ENCODE measurements around the gene ECE1. TPM values are rescaled to one million over a fixed set of nuclear protein-coding genes. Genes with fewer than 3 reads are reported as not detected.

The ECE1 gene
- total and polyA plus RNA-seq, 2 of the 8 experiments (the other 6 are each of a cell fraction or from before 2014, with no cell fraction given): 21.4 to 36.8 TPM

DNA sequence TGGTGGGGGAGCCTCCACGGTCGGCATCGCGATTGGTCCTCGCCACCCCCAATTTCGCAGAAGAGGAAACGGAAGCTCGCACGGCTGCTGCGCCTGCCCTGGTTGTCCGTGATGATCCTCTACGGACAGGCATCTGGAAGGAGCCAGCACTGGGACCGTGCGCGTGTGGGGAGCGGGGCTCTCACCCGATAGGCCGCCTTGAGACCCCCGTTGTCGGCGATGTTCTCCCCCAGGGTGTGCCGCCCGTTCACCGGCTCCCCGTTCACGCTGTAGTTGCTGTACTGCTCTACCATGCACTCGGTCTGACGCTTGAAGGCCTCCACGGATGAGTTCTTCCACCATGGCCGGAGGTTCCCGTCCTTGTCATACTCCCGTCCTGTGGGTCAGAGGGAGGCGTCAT is 65.2 kb downstream of the ECE1 start:
- Histone ChIP-seq H3K27me3 (replicated peaks in 1 of 4; ENCODE audit: control insufficient read depth in 3 of 4, extremely low read depth in 1 of 4, insufficient read depth in 3 of 4, low read length in 3 of 4) (no peaks in the 10 kb centered on the region), H3K4me3 (ENCODE audit: extremely low read depth in 1 of 4, insufficient read depth in 2 of 4, low read depth in 3 of 4, low read length in 4 of 4) (no peak overlapping the region), H3K4ac (replicated peaks; ENCODE audit: insufficient read length, low read depth, low read length) (no peak overlapping the region), H4K20me1 (replicated peaks in 1 of 2; ENCODE audit: control insufficient read depth in 1 of 2, insufficient read depth in 2 of 2, low read length in 2 of 2) (peaks cover 0 to 3% of the 10 kb centered on the region in 2 experiments), H3K14ac (ENCODE audit: insufficient read length) (no peak overlapping the region), H2BK20ac (ENCODE audit: low read length) (no peak overlapping the region), H3K23ac (ENCODE audit: insufficient read length) (no peak overlapping the region), H3K4me1 (replicated peaks in 1 of 4; ENCODE audit: control insufficient read depth in 3 of 4, insufficient read depth in 4 of 4, low read length in 3 of 4) (no peaks in the 10 kb centered on the region), H2AK5ac (ENCODE audit: low read depth, low read length) (no peak overlapping the region), H3K4me2 (ENCODE audit: insufficient read depth in 1 of 2, low read depth in 2 of 2, low read length in 2 of 2) (no peak overlapping the region), H3K9me3 (ENCODE audit: insufficient read depth in 2 of 2, low read depth in 1 of 2, low read length in 1 of 2) (no peaks in the 10 kb centered on the region), H2BK5ac (ENCODE audit: low read depth, low read length) (no peak overlapping the region), H3K36me3 (ENCODE audit: control insufficient read depth in 2 of 4, insufficient read depth in 4 of 4, low read length in 3 of 4) (peaks cover 0 to 3% (median under 1%) of the 10 kb centered on the region in 4 experiments; a peak in 4 of 8 replicates), H2BK120ac (replicated peaks; ENCODE audit: low read depth, low read length) (no peak overlapping the region), H3K23me2 (ENCODE audit: low read depth, low read length) (no peaks in the 10 kb centered on the region), H3K18ac (ENCODE audit: extremely low read depth, low read length) (no peak overlapping the region), H3K27ac (ENCODE audit: low read depth, low read length) (no peak overlapping the region), H2BK15ac (ENCODE audit: low read length) (no peak overlapping the region), H2AFZ (ENCODE audit: low read length) (no peak overlapping the region), H2BK12ac (ENCODE audit: low read depth, low read length) (no peak overlapping the region), H3K79me2 (ENCODE audit: control insufficient read depth in 1 of 2, insufficient read depth in 2 of 2, low read length in 2 of 2) (no peaks in the 10 kb centered on the region), H3K79me1 (ENCODE audit: low read depth, low read length) (no peaks in the 10 kb centered on the region), H3K56ac (replicated peaks; ENCODE audit: insufficient read length, low read depth, low read length) (no peak overlapping the region), H4K8ac (ENCODE audit: extremely low read depth, insufficient read depth, low read length) (no peak overlapping the region), H3K9ac (replicated peaks in 1 of 4; ENCODE audit: extremely low read depth in 1 of 4, low read depth in 3 of 4, low read length in 3 of 4) (no peak overlapping the region), H4K91ac (replicated peaks; ENCODE audit: insufficient read length, low read length) (no peak overlapping the region), H4K5ac (ENCODE audit: insufficient read length, low read depth, low read length) (no peak overlapping the region)
- DNase-seq (ENCODE audit: low read depth in 1 of 2, low spot score in 2 of 2): no peak
- WGBS, 2 experiments (ENCODE audit: extremely low coverage in 1 of 2, insufficient coverage in 1 of 2, insufficient read length in 1 of 2, insufficient replicate concordance in 2 of 2, low coverage in 1 of 2, low lambda C conversion rate in 2 of 2, missing lambda C conversion rate in 1 of 2): 95% methylated on average over 33 of the region's 33 CpGs; no CpG with 5 or more reads in 1 of the 2 experiments
- CTCF ChIA-PET (ENCODE audit: partially characterized antibody): interaction anchor here (0.6 to 11.3 kb wide), 10 partner anchors 8 to 143 kb away, joined by 3 to 165 read pairs (median 6); no protein-coding TSS in a partner anchor
- POLR2A ChIA-PET (ENCODE audit: partially characterized antibody): no interaction called here
- FAIRE-seq: no peak
- TF ChIP-seq HDAC2 (IDR thresholded peaks at IDR 0.05; ENCODE audit: borderline replicate concordance in 1 of 2, low read depth in 2 of 2, low read length in 2 of 2): no peak
- TF ChIP-seq MAFK (IDR thresholded peaks at IDR 0.05; ENCODE audit: low read depth, low read length): no peak
- TF ChIP-seq RBBP5 (IDR thresholded peaks at IDR 0.05; ENCODE audit: borderline replicate concordance, low read depth, low read length): no peak
- TF ChIP-seq RAD21 (IDR thresholded peaks at IDR 0.05 in 1 of 2, conservative IDR thresholded peaks at IDR 0.05 in 1 of 2; ENCODE audit: low read depth in 2 of 2, low read length in 2 of 2): no peak
- no peak for TF ChIP-seq SIX5 (IDR thresholded peaks at IDR 0.05; ENCODE audit: low read depth, low read length)
- TF ChIP-seq SIN3A (conservative IDR thresholded peaks at IDR 0.05 in 1 of 2, IDR thresholded peaks at IDR 0.05 in 1 of 2; ENCODE audit: low read depth in 1 of 2, low read length in 2 of 2): no peak
- no peak for TF ChIP-seq TAF1 (IDR thresholded peaks at IDR 0.05; ENCODE audit: low read depth, low read length)
- TF ChIP-seq CBX5 (IDR thresholded peaks at IDR 0.05; ENCODE audit: low read depth, low read length): no peak
- TF ChIP-seq, protein P1, sequence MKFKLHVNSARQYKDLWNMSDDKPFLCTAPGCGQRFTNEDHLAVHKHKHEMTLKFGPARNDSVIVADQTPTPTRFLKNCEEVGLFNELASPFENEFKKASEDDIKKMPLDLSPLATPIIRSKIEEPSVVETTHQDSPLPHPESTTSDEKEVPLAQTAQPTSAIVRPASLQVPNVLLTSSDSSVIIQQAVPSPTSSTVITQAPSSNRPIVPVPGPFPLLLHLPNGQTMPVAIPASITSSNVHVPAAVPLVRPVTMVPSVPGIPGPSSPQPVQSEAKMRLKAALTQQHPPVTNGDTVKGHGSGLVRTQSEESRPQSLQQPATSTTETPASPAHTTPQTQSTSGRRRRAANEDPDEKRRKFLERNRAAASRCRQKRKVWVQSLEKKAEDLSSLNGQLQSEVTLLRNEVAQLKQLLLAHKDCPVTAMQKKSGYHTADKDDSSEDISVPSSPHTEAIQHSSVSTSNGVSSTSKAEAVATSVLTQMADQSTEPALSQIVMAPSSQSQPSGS (IDR thresholded peaks at IDR 0.05; ENCODE audit: low read length): no peak
- no peak for TF ChIP-seq SIRT6 (IDR thresholded peaks at IDR 0.05; ENCODE audit: low read length)
- TF ChIP-seq HDAC6 (IDR thresholded peaks at IDR 0.05; ENCODE audit: low read depth, low read length): no peak
- no peak for TF ChIP-seq CHD2 (IDR thresholded peaks at IDR 0.05; ENCODE audit: low read length)
